OCI-LY1 (cell line): ENCODE results near the gene NGF.

ENCODE experiments used
- EZH2 ChIP-seq: fragments of 200-600 bp; sonication (generic), shearing (Covaris generic); IDR thresholded peaks from 2 replicates; pipeline ENCODE4 v1.8.0; 2017; ENCODE audit warnings: borderline replicate concordance, mixed run types, mild to moderate bottlenecking, antibody characterized with exemption, low read length, moderate library complexity, mixed read lengths
- TF ChIP-seq, protein P1 (sequence below): fragments of 200-600 bp; sonication (generic), shearing (Covaris generic); IDR thresholded peaks from 2 replicates; pipeline ENCODE4 v1.5.1; 2017; ENCODE audit warnings: mild to moderate bottlenecking, antibody characterized with exemption, low read length, moderate library complexity, mixed read lengths

- TF ChIP-seq, protein P1, sequence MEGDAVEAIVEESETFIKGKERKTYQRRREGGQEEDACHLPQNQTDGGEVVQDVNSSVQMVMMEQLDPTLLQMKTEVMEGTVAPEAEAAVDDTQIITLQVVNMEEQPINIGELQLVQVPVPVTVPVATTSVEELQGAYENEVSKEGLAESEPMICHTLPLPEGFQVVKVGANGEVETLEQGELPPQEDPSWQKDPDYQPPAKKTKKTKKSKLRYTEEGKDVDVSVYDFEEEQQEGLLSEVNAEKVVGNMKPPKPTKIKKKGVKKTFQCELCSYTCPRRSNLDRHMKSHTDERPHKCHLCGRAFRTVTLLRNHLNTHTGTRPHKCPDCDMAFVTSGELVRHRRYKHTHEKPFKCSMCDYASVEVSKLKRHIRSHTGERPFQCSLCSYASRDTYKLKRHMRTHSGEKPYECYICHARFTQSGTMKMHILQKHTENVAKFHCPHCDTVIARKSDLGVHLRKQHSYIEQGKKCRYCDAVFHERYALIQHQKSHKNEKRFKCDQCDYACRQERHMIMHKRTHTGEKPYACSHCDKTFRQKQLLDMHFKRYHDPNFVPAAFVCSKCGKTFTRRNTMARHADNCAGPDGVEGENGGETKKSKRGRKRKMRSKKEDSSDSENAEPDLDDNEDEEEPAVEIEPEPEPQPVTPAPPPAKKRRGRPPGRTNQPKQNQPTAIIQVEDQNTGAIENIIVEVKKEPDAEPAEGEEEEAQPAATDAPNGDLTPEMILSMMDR: no peak
- TF ChIP-seq EZH2: no peak
Observed at GRCh38 chr1:115313182-115313581, 24.9 kb downstream of the NGF start.
